Neural cell (in vitro differentiated cells): ENCODE data around the gene C14orf132.

Experiments used
- CTCF ChIP-seq: fragments of 450-650 bp; IDR thresholded peaks from 2 replicates; pipeline ENCODE4 v1.5.1; 2014; ENCODE audit warnings: antibody characterized with exemption, mild to moderate bottlenecking, moderate library complexity; ENCODE audit not compliant: poor library complexity, severe bottlenecking
- EP300 ChIP-seq: fragments of 450-650 bp; conservative IDR thresholded peaks from 2 replicates; pipeline ENCODE4 v1.6.1; 2014; ENCODE audit warnings: antibody characterized with exemption, mild to moderate bottlenecking, moderate library complexity; ENCODE audit not compliant: poor library complexity, severe bottlenecking
- EZH2 ChIP-seq: fragments of 200-600, 300-800 bp; shearing (Covaris generic), sonication (generic); IDR thresholded peaks from 2 replicates; pipeline ENCODE4 v1.6.1; 2014; ENCODE audit warnings: antibody characterized with exemption, low read length, borderline replicate concordance, mild to moderate bottlenecking; ENCODE audit not compliant: insufficient read depth, poor library complexity, severe bottlenecking
- POLR2AphosphoS5 ChIP-seq: IDR thresholded peaks from 2 replicates; pipeline ENCODE4 v1.6.1; 2012
- REST ChIP-seq: IDR thresholded peaks from 2 replicates; pipeline ENCODE4 v1.6.1; 2012; ENCODE audit warnings: borderline replicate concordance
- TAF1 ChIP-seq: IDR thresholded peaks from 2 replicates; pipeline ENCODE4 v1.6.1; 2012; ENCODE audit warnings: low read depth

GRCh38 chr14:96100161-96101064 lies 61.3 kb downstream of the C14orf132 start:
- TF ChIP-seq CTCF (peak; percentile 61), TAF1 (no peak), POLR2AphosphoS5 (no peak), EZH2 (no peak), REST (no peak), EP300 (no peak)
